ENCODE measurements around the gene GALR1.
"Not testable (repeated sequence)": the region's sequence is repeated elsewhere in the genome, so short reads cannot be mapped to it uniquely, and the experiment has no call there.

The GALR1 gene

DNA sequence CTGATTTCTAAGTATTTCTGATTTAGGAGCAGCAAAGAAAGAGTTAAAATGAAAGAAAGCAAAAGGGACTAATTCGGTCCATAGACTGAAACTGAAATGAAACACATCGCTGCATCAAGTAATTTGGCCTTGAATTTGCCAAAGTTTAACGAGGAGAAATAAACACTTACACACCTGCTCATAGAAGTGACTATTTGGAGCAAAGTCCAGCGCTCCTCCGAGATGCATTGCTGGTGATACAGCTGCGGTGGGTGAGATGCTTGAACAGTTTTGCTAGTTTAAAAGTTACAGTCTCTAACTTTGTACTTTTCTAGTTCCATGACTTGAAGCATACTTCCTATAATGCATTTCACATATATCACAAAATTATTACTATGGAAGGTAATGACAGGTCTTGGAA lies 18.3 kb downstream of the GALR1 start:
- TF ChIP-seq, protein P1, sequence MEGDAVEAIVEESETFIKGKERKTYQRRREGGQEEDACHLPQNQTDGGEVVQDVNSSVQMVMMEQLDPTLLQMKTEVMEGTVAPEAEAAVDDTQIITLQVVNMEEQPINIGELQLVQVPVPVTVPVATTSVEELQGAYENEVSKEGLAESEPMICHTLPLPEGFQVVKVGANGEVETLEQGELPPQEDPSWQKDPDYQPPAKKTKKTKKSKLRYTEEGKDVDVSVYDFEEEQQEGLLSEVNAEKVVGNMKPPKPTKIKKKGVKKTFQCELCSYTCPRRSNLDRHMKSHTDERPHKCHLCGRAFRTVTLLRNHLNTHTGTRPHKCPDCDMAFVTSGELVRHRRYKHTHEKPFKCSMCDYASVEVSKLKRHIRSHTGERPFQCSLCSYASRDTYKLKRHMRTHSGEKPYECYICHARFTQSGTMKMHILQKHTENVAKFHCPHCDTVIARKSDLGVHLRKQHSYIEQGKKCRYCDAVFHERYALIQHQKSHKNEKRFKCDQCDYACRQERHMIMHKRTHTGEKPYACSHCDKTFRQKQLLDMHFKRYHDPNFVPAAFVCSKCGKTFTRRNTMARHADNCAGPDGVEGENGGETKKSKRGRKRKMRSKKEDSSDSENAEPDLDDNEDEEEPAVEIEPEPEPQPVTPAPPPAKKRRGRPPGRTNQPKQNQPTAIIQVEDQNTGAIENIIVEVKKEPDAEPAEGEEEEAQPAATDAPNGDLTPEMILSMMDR (conservative IDR thresholded peaks at IDR 0.05), result no peak
- TF ChIP-seq ZFX (IDR thresholded peaks at IDR 0.05), result no peak

DNA sequence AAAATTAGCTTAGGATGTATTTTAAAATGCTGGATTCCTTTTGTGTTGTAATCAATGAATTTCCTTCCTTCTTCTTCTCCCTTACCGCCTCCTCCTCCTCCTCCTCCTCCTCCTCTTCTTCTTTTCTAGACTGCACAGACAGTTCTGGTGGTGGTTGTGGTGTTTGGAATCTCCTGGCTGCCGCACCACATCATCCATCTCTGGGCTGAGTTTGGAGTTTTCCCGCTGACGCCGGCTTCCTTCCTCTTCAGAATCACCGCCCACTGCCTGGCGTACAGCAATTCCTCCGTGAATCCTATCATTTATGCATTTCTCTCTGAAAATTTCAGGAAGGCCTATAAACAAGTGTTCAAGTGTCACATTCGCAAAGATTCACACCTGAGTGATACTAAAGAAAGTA lies 18.8 kb downstream of the GALR1 start:
- no peak overlapping the region for H3K27ac ChIP-seq
- TF ChIP-seq, protein P1 (conservative IDR thresholded peaks at IDR 0.05), result no peak
- TF ChIP-seq ZFX (IDR thresholded peaks at IDR 0.05), result no peak

More for the DNA sequence above, 18.3 kb downstream of the GALR1 start:
- H3K27ac ChIP-seq, result no peak overlapping the region

DNA sequence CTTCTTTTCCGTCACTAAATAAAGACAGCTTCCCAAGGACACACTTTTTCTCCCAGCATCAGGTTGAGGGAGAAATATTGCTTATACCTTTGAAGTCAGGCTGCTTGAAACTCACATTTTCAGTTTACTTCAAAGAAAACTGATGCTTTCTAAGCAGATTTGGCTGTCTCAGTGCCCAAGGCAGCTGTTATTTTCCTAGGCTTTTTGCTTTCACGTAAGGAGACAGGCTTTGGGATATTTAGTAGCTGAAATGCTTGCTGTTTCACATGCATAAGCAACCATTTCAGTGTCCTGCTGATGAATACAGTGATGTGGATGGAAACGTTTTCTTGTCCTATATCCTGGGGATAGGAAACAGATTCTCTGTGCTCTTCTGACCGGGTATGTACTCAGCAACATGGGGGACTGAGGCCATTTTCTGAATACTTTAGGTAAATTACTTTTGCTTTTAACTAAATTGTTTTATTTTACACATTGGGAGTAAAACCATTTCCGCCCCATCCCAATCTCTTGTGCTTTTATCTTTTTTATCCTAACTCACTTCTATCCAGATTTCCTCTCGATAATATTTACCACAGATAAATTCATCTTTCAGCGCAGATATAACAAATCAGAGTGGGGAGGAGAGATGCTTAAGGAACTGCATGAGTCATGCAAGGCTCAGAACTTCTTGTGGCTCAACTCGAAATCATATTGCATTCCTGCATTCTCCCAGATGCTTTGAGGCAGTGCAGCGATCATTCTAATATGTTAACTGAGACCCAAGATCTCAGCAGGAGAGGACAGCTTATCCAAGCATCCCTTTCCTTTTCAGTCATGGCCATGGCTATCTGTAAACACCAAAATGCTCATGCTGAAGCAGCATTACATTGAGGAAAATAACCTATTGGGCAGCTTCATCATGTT lies 22.2 kb downstream of the GALR1 start:
- no peak for TF ChIP-seq ZFX (IDR thresholded peaks at IDR 0.05)
- TF ChIP-seq, protein P1 (conservative IDR thresholded peaks at IDR 0.05), result no peak
- H3K27ac ChIP-seq, result no peak overlapping the region

DNA sequence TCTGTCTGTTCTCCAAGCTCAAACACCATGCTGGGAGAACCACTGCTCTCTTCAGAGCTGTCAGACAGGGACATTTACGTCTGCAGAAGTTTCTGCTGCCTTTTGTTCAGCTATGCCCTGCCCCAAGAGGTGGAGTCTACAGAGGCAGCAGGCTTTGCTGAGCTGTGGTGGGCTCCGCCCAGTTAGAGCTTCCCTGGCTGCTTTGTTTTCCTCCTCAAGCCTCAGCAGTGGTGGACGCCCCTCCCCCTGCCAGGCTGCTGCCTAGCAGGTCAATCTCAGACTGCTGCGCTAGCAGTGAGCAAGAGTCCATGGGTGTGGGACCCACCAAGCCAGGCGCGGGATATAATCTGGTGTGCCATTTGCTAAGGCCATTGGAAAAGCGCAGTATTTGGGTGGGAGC lies 41.2 kb downstream of the GALR1 start:
- not testable (repeated sequence) for H3K27ac ChIP-seq

DNA sequence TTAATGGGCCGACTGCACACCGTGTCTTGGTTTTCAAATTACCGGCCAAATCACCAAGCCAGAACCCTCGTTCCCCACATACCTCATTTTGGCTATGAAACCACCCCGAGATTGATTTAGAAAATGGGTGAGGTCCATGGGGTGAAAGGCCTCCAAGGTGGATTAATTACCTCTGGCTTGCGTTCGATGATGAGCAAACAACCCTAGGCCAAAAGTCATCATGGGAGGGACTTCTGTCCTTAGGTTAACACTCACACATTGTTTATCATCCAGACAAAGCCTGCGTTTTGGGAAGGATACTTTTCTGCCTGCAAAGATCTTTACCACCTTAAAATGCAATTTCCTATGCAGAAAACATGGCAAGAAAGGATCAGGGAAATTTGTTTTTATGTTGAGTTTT lies 48.5 kb downstream of the GALR1 start:
- H3K27ac ChIP-seq, result no peak overlapping the region
- TF ChIP-seq, protein P1 (conservative IDR thresholded peaks at IDR 0.05), result no peak
- no peak for TF ChIP-seq ZFX (IDR thresholded peaks at IDR 0.05)

DNA sequence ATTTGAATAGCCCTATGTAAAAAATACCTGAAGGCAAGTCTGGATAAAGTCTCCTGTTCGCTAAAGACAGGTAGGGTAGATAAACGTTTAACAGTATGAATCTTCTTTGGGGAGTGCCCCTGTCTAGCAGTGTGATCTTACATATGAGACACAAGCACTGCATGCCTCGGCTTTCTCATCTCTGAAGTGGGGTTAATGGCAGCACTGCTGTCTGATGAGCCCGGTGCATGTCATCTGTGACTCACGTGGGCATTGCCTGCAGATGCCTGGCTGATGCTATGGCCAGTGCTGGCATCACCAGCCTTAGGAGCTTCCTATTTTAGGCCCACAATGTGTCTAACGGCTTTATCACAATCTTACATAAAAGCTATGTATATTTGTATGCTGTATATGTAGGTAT lies 50.1 kb downstream of the GALR1 start:
- H3K27ac ChIP-seq, result no peak overlapping the region
- TF ChIP-seq, protein P1 (conservative IDR thresholded peaks at IDR 0.05), result no peak
- TF ChIP-seq ZFX (IDR thresholded peaks at IDR 0.05), result no peak

DNA sequence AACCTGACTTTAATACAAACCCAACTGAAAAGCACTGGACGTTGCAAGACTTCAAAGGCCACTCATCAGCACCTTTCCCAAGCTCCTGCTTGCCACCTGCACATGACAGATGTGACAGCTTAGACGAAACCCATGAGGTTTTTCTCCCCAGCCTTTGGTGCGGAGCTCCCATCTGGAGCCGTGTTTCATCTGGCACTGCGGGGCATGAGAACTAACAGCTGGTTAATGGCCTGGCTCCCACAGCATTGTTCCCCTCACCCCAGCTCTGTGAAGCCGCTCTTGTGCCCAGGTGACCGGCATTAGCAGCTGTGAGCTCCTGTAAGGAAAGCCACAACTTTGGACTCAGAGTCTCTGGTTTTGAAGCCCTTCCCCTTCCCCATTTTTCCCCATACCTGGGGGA lies 50.9 kb downstream of the GALR1 start:
- TF ChIP-seq, protein P1 (conservative IDR thresholded peaks at IDR 0.05), result no peak
- no peak for TF ChIP-seq ZFX (IDR thresholded peaks at IDR 0.05)

DNA sequence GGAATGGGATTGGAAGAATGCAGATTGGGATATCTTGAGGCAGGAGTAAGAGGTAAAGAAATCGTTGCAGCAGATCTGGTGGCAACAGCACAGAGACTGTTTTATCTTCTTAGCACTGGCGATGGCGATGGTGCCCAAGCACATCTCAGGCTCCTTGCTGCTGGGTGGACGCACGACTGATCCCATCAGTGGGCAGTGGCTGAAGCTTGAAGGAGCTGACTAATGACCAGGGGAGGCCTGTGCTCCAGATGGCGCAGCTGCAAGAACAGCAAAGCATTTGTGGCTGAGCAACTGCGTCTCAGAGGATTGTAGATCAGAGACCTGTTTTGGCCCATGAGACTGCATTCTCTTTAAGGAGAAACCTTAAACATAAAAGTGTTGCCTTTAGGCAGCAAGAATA lies 54.6 kb downstream of the GALR1 start:
- no peak overlapping the region for H3K27ac ChIP-seq
- no peak for TF ChIP-seq ZFX (IDR thresholded peaks at IDR 0.05)
- TF ChIP-seq, protein P1 (conservative IDR thresholded peaks at IDR 0.05), result no peak

More for the DNA sequence above, 50.9 kb downstream of the GALR1 start:
- H3K27ac ChIP-seq, result no peak overlapping the region

Data from C4-2B (cell line).